GM12892 (cell line): Measurements from ENCODE around the gene RNU1-3.
"Not testable (repeated sequence)": the region's sequence is repeated elsewhere in the genome, so short reads cannot be mapped to it uniquely, and the experiment has no call there.

ENCODE experiments used
- POLR2A ChIP-seq: IDR thresholded peaks from 2 replicates; pipeline ENCODE4 v1.6.1; 2011; ENCODE audit warnings: low read depth, low read length, control low read depth
- POLR2AphosphoS5 ChIP-seq: IDR thresholded peaks from 2 replicates; pipeline ENCODE4 v1.6.1; 2011; ENCODE audit warnings: low read depth, low read length, control low read depth
- TAF1 ChIP-seq: IDR thresholded peaks from 2 replicates; pipeline ENCODE4 v1.6.1; 2011; ENCODE audit warnings: low read depth, mild to moderate bottlenecking, control low read depth, low read length, borderline replicate concordance

DNA sequence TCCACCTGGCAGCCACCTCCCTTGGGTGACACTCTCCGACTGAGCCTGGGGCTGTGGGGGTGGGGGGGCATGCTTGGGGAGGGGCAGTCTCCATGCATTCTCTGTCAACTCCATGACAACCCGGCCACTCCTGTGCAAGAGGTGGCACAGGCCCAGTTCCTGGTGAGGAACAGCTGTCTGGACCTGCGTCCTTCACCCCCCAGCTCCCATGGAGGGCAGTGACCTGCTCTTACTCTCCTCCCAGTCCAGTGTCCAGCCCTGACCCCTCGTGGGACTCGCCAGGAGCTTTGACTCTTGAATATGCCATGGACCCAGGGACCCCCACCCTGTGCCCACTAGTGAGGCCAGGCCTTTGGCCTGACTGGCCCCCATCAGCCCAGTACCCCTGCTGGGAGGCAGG, 35.5 kb upstream of the RNU1-3 start:
- not testable (repeated sequence) for TF ChIP-seq POLR2A, POLR2AphosphoS5, TAF1
